Lower lobe of right lung (tissue), 2 donors: Measurements from ENCODE around the gene PDLIM1. TPM values are rescaled to one million over a fixed set of nuclear protein-coding genes. Genes with fewer than 3 reads are reported as not detected.
A peak's percentile ranks its signal among the peaks of the same experiment; 100 is the strongest.

Experiments
- ATAC-seq, 2 donors: fragments of 200-7000 bp; cut with Tn5 transposase; one replicate each; pipeline ENCODE4 v1.9.1; 2020 to 2022; ENCODE audit warnings: mild to moderate bottlenecking in 2 of 2, moderate library complexity in 2 of 2
- DNase-seq: peaks from one replicate; pipeline ENCODE4 v3.0.0-alpha.2; 2020
- H3K27ac ChIP-seq: fragments of 200-600 bp; one replicate; pipeline ENCODE4 v1.8.0; 2022
- H3K27me3 ChIP-seq: fragments of 200-600 bp; one replicate; pipeline ENCODE4 v1.8.0; 2022; ENCODE audit warnings: low read depth
- H3K36me3 ChIP-seq: fragments of 200-600 bp; one replicate; pipeline ENCODE4 v1.8.0; 2022; ENCODE audit warnings: mild to moderate bottlenecking
- H3K4me1 ChIP-seq: fragments of 200-600 bp; one replicate; pipeline ENCODE4 v1.8.0; 2022
- H3K4me3 ChIP-seq: fragments of 200-600 bp; one replicate; pipeline ENCODE4 v1.8.0; 2022; ENCODE audit warnings: mild to moderate bottlenecking
- H3K9me3 ChIP-seq: fragments of 200-600 bp; one replicate; pipeline ENCODE4 v1.8.0; 2022
- CTCF ChIP-seq: fragments of 200-600 bp; IDR thresholded peaks from one replicate; pipeline ENCODE4 v1.8.0; 2022; ENCODE audit warnings: antibody characterized with exemption, mild to moderate bottlenecking
- intact Hi-C: fragments of 100-400 bp; cut with DNase I; formaldehyde crosslinking; loops from one replicate; pipeline ENCODE4 v1.11.0; 2022
- total RNA-seq: library from RNA; stranded (reverse); fragmentation: NEBNext Ultra II Directional; extraction: Animal tissue kit (Norgen Biotek cat#: 25700); gene quantifications from one replicate; pipeline ENCODE4 v1.2.1, GENCODE V29; 2021
- donor health status: DM: no; HTN: yes; CAD: no; lungs with severe emphysema.

PDLIM1 gene
- total RNA-seq, 1 donor from 2014 or later = 178 TPM

- DNase-seq (no peak), ATAC-seq (peak in 1 of 2 donors; percentile 4)
- TF ChIP-seq CTCF = no peak
- Histone ChIP-seq H3K4me3 (no peak overlapping the region), H3K4me1 (peaks cover 40% of the 10 kb centered on the region), H3K36me3 (peaks cover 55% of the 10 kb centered on the region), H3K27ac (peak overlapping the region; percentile 32), H3K27me3 (no peaks in the 10 kb centered on the region), H3K9me3 (no peaks in the 10 kb centered on the region)
- intact Hi-C loops = loop anchor here (10.0 kb wide), 1 partner anchor 117 kb away; no protein-coding TSS in a partner anchor
Observed at GRCh38 chr10:95247881-95248583, 42.8 kb downstream of the PDLIM1 start.

GRCh38 chr10:95247200-95247880 lies 43.5 kb downstream of the PDLIM1 start:
- Histone ChIP-seq H3K4me3 (no peak overlapping the region), H3K27ac (peak overlapping the region; percentile 32), H3K4me1 (peaks cover 40% of the 10 kb centered on the region), H3K36me3 (peaks cover 62% of the 10 kb centered on the region), H3K27me3 (no peaks in the 10 kb centered on the region), H3K9me3 (no peaks in the 10 kb centered on the region)
- no peak for ATAC-seq
- intact Hi-C loops = loop anchor here (10.0 kb wide), 1 partner anchor 117 kb away; no protein-coding TSS in a partner anchor
- no peak for TF ChIP-seq CTCF
- DNase-seq = no peak

- DNase-seq = peak; percentile 65
- H3K36me3 ChIP-seq = peaks cover 70% of the 10 kb centered on the region
- intact Hi-C loops = loop anchor here (10.0 kb wide), 1 partner anchor 118 kb away; no protein-coding TSS in a partner anchor
Observed at GRCh38 chr10:95246582-95247051, 44.2 kb downstream of the PDLIM1 start.

GRCh38 chr10:95245425-95246055 lies 45.3 kb downstream of the PDLIM1 start:
- intact Hi-C loops = loop anchor here (10.0 kb wide), 1 partner anchor 119 kb away; no protein-coding TSS in a partner anchor
- no peak for TF ChIP-seq CTCF
- no peak for ATAC-seq

More at GRCh38 chr10:95246582-95247051, 44.2 kb downstream of the PDLIM1 start:
- peak; percentile 59 to 72 for ATAC-seq
- Histone ChIP-seq H3K9me3 (no peaks in the 10 kb centered on the region), H3K4me3 (no peak overlapping the region), H3K27ac (peak overlapping the region; percentile 25), H3K27me3 (no peaks in the 10 kb centered on the region), H3K4me1 (peaks cover 40% of the 10 kb centered on the region)
- TF ChIP-seq CTCF = peak; percentile 85

GRCh38 chr10:95244152-95244551 lies 46.7 kb downstream of the PDLIM1 start:
- intact Hi-C loops = loop anchor here (10.0 kb wide), 1 partner anchor 121 kb away; no protein-coding TSS in a partner anchor

More at GRCh38 chr10:95245425-95246055, 45.3 kb downstream of the PDLIM1 start:
- H3K9me3 ChIP-seq = no peaks in the 10 kb centered on the region
- no peaks in the 10 kb centered on the region for H3K27me3 ChIP-seq
- peaks cover 35% of the 10 kb centered on the region for H3K4me1 ChIP-seq
- peaks cover 70% of the 10 kb centered on the region for H3K36me3 ChIP-seq
- H3K4me3 ChIP-seq = no peak overlapping the region
- no peak overlapping the region for H3K27ac ChIP-seq
- no peak for DNase-seq

More at GRCh38 chr10:95244152-95244551, 46.7 kb downstream of the PDLIM1 start:
- H3K9me3 ChIP-seq = no peaks in the 10 kb centered on the region
- no peak overlapping the region for H3K4me3 ChIP-seq
- ATAC-seq (no peak), DNase-seq (no peak)
- peaks cover 23% of the 10 kb centered on the region for H3K4me1 ChIP-seq
- no peak for TF ChIP-seq CTCF
- H3K27ac ChIP-seq = no peak overlapping the region
- peaks cover 75% of the 10 kb centered on the region for H3K36me3 ChIP-seq
- no peaks in the 10 kb centered on the region for H3K27me3 ChIP-seq
